IMR-90 (cell line): ENCODE data around the gene APOOL. TPM values are rescaled to one million over a fixed set of nuclear protein-coding genes. Genes with fewer than 3 reads are reported as not detected.

ENCODE experiments used
- ATAC-seq: fragments of 200-7000 bp; cut with Tn5 transposase; 2 replicates; pipeline ENCODE4 v1.9.1; 2020; ENCODE audit warnings: low read depth, mild to moderate bottlenecking, moderate library complexity
- BruUV-seq: library from RNA; stranded (reverse); fragments of 400-500 nt; replicated peaks from 2 replicates; lab custom pipeline; 2021; lab: Mats Ljungman, UMichigan
- CTCF ChIA-PET: fragments of 300-600 bp; formaldehyde crosslinking; extraction: SDS; loops from one replicate; lab custom pipeline; 2021; ENCODE audit warnings: antibody characterized with exemption; lab: Yijun Ruan, JAX
- POLR2A ChIA-PET: fragments of 300-600 bp; sonication (Branson Sonifier 250); formaldehyde crosslinking; loops from one replicate; lab custom pipeline; 2022; ENCODE audit warnings: antibody characterized with exemption; ENCODE audit not compliant: unreplicated experiment; lab: Charles Lee
- DNase-seq: peaks from one replicate; pipeline ENCODE4 v3.0.0; 2013
- H2AFZ ChIP-seq: replicated peaks from 2 replicates; pipeline ENCODE3; 2013; ENCODE audit warnings: low read length, mild to moderate bottlenecking; ENCODE audit not compliant: poor library complexity
- H2AK5ac ChIP-seq: 2 replicates; pipeline ENCODE4 v1.6.1; 2013; ENCODE audit warnings: low read depth, low read length, inconsistent platforms
- H2AK9ac ChIP-seq: replicated peaks from 2 replicates; pipeline ENCODE3; 2013; ENCODE audit warnings: mild to moderate bottlenecking, low read depth, low read length, moderate library complexity; ENCODE audit not compliant: poor library complexity
- H2BK120ac ChIP-seq: 2 replicates; pipeline ENCODE4 v1.6.1; 2013; ENCODE audit warnings: low read depth, low read length, inconsistent platforms
- H2BK15ac ChIP-seq: 3 replicates; pipeline ENCODE4 v1.6.1; 2013; ENCODE audit warnings: low read depth, low read length, inconsistent platforms
- H2BK20ac ChIP-seq: 2 replicates; pipeline ENCODE4 v1.6.1; 2013; ENCODE audit warnings: low read depth, mild to moderate bottlenecking, inconsistent platforms, low read length, moderate library complexity
- H2BK5ac ChIP-seq: 2 replicates; pipeline ENCODE4 v1.6.1; 2013; ENCODE audit warnings: mild to moderate bottlenecking, low read depth, low read length, inconsistent platforms; ENCODE audit not compliant: poor library complexity, severe bottlenecking
- H3K14ac ChIP-seq: replicated peaks from 2 replicates; pipeline ENCODE4 v1.6.1; 2013; ENCODE audit warnings: low read depth, low read length, inconsistent platforms
- H3K18ac ChIP-seq: 2 replicates; pipeline ENCODE4 v1.6.1; 2013; ENCODE audit warnings: low read depth, low read length, control low read depth
- H3K23ac ChIP-seq: 2 replicates; pipeline ENCODE4 v1.6.1; 2013; ENCODE audit warnings: low read depth, low read length, inconsistent platforms
- H3K27ac ChIP-seq: 2 replicates; pipeline ENCODE4 v1.5.1; 2013; ENCODE audit warnings: mild to moderate bottlenecking, control low read depth, low read length; ENCODE audit not compliant: insufficient read depth
- H3K27me3 ChIP-seq: 2 replicates; pipeline ENCODE4 v1.6.1; 2013; ENCODE audit warnings: low read length; ENCODE audit not compliant: control insufficient read depth, insufficient read depth
- H3K36me3 ChIP-seq: 2 replicates; pipeline ENCODE4 v1.6.1; 2013; ENCODE audit warnings: low read length, mixed read lengths; ENCODE audit not compliant: control insufficient read depth, insufficient read depth
- H3K4ac ChIP-seq: 2 replicates; pipeline ENCODE4 v1.6.1; 2013; ENCODE audit warnings: low read depth, low read length, inconsistent platforms
- H3K4me1 ChIP-seq: 2 replicates; pipeline ENCODE4 v1.6.1; 2013; ENCODE audit warnings: low read length, mixed read lengths; ENCODE audit not compliant: control insufficient read depth, insufficient read depth
- H3K4me2 ChIP-seq: 2 replicates; pipeline ENCODE4 v1.6.1; 2013; ENCODE audit warnings: low read depth, mild to moderate bottlenecking, control low read depth, low read length, moderate library complexity
- H3K4me3 ChIP-seq: 2 replicates; pipeline ENCODE4 v1.5.1; 2013; ENCODE audit warnings: low read depth, mild to moderate bottlenecking, control low read depth, low read length, moderate library complexity; ENCODE audit not compliant: insufficient read depth
- H3K56ac ChIP-seq: 2 replicates; pipeline ENCODE4 v1.6.1; 2013; ENCODE audit warnings: low read length, inconsistent platforms; ENCODE audit not compliant: insufficient read depth; ENCODE audit errors: extremely low read depth
- H3K79me1 ChIP-seq, 2 experiments: 2 replicates each; pipeline ENCODE4 v1.6.1; 2013; ENCODE audit warnings: low read length in 2 of 2, inconsistent platforms in 1 of 2, low read depth in 1 of 2
- H3K9ac ChIP-seq: 2 replicates; pipeline ENCODE4 v1.6.1; 2013; ENCODE audit warnings: low read depth, low read length, control low read depth
- H3K9me1 ChIP-seq: 2 replicates; pipeline ENCODE4 v1.6.1; 2013; ENCODE audit warnings: low read length, inconsistent platforms; ENCODE audit not compliant: insufficient read depth
- H3K9me3 ChIP-seq: 2 replicates; pipeline ENCODE4 v1.6.1; 2013; ENCODE audit warnings: low read length; ENCODE audit not compliant: control insufficient read depth, insufficient read depth
- H4K20me1 ChIP-seq: 2 replicates; pipeline ENCODE4 v1.6.1; 2013; ENCODE audit warnings: low read length, inconsistent platforms; ENCODE audit not compliant: insufficient read depth
- H4K5ac ChIP-seq: 2 replicates; pipeline ENCODE4 v1.6.1; 2013; ENCODE audit warnings: mild to moderate bottlenecking, low read depth, low read length, control low read depth
- H4K8ac ChIP-seq, 2 experiments: 2 replicates each; pipeline ENCODE4 v1.6.1; 2013; ENCODE audit warnings: low read depth in 2 of 2, low read length in 2 of 2, control low read depth in 1 of 2, inconsistent platforms in 1 of 2
- H4K91ac ChIP-seq: 2 replicates; pipeline ENCODE4 v1.6.1; 2013; ENCODE audit warnings: low read depth, low read length, inconsistent platforms; ENCODE audit not compliant: insufficient read depth
- CEBPB ChIP-seq: IDR thresholded peaks from 2 replicates; pipeline ENCODE4 v1.6.1; 2012; ENCODE audit warnings: low read depth, low read length, improper control_type of control experiment
- MAFK ChIP-seq: IDR thresholded peaks from 2 replicates; pipeline ENCODE4 v1.6.1; 2012; ENCODE audit warnings: low read depth, low read length, improper control_type of control experiment
- MXI1 ChIP-seq: IDR thresholded peaks from 2 replicates; pipeline ENCODE4 v1.6.1; 2012; ENCODE audit warnings: low read depth, mild to moderate bottlenecking, low read length, moderate library complexity, borderline replicate concordance
- NFE2L2 ChIP-seq: fragments of 150-350 bp; IDR thresholded peaks from 2 replicates; pipeline ENCODE4 v1.6.1; 2016; ENCODE audit warnings: low read depth, mild to moderate bottlenecking, low read length
- RAD21 ChIP-seq: IDR thresholded peaks from 2 replicates; pipeline ENCODE4 v1.6.1; 2012; ENCODE audit warnings: low read length, improper control_type of control experiment
- WGBS, 2 experiments: methylation state at CpG; one replicate each; pipeline versions ENCODE4 v1.1.5 to v1.1.7; 2013; ENCODE audit warnings: missing lambda C conversion rate in 2 of 2; ENCODE audit not compliant: insufficient read length in 1 of 2; ENCODE audit errors: extremely low coverage in 2 of 2; 5-methylcytosine and 5-hydroxymethylcytosine counted together
- dilution Hi-C: fragments of 300-500 bp; cut with HindIII; formaldehyde crosslinking; loops from one replicate; pipeline ENCODE4 v1.14.3; 2018; ENCODE audit warnings: low sequenced_read_pairs; ENCODE audit not compliant: unreplicated experiment
- in situ Hi-C: fragments of 300-500 bp; cut with MboI; formaldehyde crosslinking; loops from 3 replicates; pipeline ENCODE4 v1.14.3; 2019; ENCODE audit warnings: low sequenced_read_pairs, inconsistent platforms, mixed read lengths
- intact Hi-C: fragments of 100-400 bp; cut with micrococcal nuclease; formaldehyde crosslinking; loops from 2 replicates; pipeline ENCODE4 v1.10.0; 2022
- polyA plus RNA-seq, 3 experiments: library from polyadenylated mRNA; depleted of rRNA; stranded (reverse); fragments of >200 nt; gene quantifications; 2 replicates each; pipeline ENCODE4 v1.2.3, GENCODE V29; 2012; ENCODE audit warnings: low replicate concordance in 1 of 3
- total RNA-seq: library from RNA; depleted of rRNA; stranded (reverse); fragments of >200 nt; gene quantifications from 2 replicates; pipeline ENCODE4 v1.2.3, GENCODE V29; 2012
- TF ChIP-seq, protein P1 (sequence below): fragments of 150-350 bp; IDR thresholded peaks from 2 replicates; pipeline ENCODE4 v1.6.1; 2016; ENCODE audit warnings: low read depth, mild to moderate bottlenecking, low read length, moderate library complexity, borderline replicate concordance

APOOL gene
- total and polyA plus RNA-seq, 2 of the 4 experiments (the other 2 are of a cell fraction): 4.6 to 9.7 TPM

DNA sequence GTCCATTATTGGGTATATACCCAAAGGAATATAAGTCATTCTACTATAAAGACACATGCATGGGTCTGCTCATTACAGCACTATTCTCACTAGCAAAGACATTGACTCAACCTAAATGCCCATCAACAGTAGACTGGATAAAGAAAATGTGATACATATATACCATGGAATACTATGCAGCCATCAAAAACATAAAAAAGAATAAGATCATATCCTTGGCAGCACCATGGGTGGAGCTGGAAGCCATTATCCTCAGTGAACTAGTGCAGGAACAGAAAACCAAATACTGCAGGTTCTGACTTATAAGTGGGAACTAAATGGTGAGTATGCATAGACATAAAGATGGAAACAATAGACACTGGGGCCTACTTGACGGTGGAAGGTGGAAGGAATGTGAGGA, 2.3 kb upstream of the APOOL start:
- Histone ChIP-seq H3K4me3 (no peak overlapping the region), H3K4ac (no peak overlapping the region), H2AK5ac (no peak overlapping the region), H3K56ac (no peak overlapping the region), H3K9ac (no peak overlapping the region), H3K4me2 (no peak overlapping the region), H3K27me3 (no peaks in the 10 kb centered on the region), H3K79me1 (peaks cover 4 to 9% of the 10 kb centered on the region in 2 experiments; a peak in 3 of 4 replicates), H2BK20ac (no peak overlapping the region), H3K23ac (no peak overlapping the region), H3K18ac (no peak overlapping the region), H3K9me3 (no peaks in the 10 kb centered on the region), H3K36me3 (no peaks in the 10 kb centered on the region), H4K8ac (no peak overlapping the region), H4K5ac (no peak overlapping the region), H2BK5ac (no peak overlapping the region), H2BK15ac (no peak overlapping the region), H2AFZ (no peak overlapping the region), H3K27ac (no peak overlapping the region), H3K9me1 (no peaks in the 10 kb centered on the region), H2AK9ac (no peak overlapping the region), H3K4me1 (no peaks in the 10 kb centered on the region), H4K20me1 (no peaks in the 10 kb centered on the region), H3K14ac (no peak overlapping the region), H2BK120ac (no peak overlapping the region), H4K91ac (no peak overlapping the region)
- no TSS peak for BruUV-seq
- intact Hi-C loops (no loop called here), in situ Hi-C loops (no loop called here), dilution Hi-C loops (no loop called here)
- DNase-seq (no peak), ATAC-seq (no peak)
- ChIA-PET CTCF (no interaction called here), POLR2A (no interaction called here)
- TF ChIP-seq MAFK (no peak), NFE2L2 (no peak), CEBPB (no peak), MXI1 (no peak), RAD21 (no peak)
- TF ChIP-seq, protein P1, sequence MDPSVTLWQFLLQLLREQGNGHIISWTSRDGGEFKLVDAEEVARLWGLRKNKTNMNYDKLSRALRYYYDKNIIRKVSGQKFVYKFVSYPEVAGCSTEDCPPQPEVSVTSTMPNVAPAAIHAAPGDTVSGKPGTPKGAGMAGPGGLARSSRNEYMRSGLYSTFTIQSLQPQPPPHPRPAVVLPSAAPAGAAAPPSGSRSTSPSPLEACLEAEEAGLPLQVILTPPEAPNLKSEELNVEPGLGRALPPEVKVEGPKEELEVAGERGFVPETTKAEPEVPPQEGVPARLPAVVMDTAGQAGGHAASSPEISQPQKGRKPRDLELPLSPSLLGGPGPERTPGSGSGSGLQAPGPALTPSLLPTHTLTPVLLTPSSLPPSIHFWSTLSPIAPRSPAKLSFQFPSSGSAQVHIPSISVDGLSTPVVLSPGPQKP: no peak
- no CpG with 5 or more reads among the region's 1 CpG for WGBS, 2 experiments
